H7 (cell line): ENCODE results near the gene PLD1. TPM values are rescaled to one million over a fixed set of nuclear protein-coding genes. Genes with fewer than 3 reads are reported as not detected.
A peak's percentile ranks its signal among the peaks of the same experiment; 100 is the strongest.

ENCODE experiments used
- DNase-seq: peaks from one replicate; pipeline ENCODE4 v3.0.0; 2012
- H3K27me3 ChIP-seq: 2 replicates; pipeline ENCODE4 v1.6.0; 2011; ENCODE audit warnings: mild to moderate bottlenecking, low read length; ENCODE audit not compliant: control insufficient read depth, insufficient read depth
- H3K36me3 ChIP-seq: replicated peaks from 2 replicates; pipeline ENCODE4 v1.5.1; 2011; ENCODE audit warnings: low read length; ENCODE audit not compliant: control insufficient read depth, insufficient read depth
- H3K4me3 ChIP-seq: 2 replicates; pipeline ENCODE4 v1.5.1; 2011; ENCODE audit warnings: low read depth, mild to moderate bottlenecking, control low read depth, low read length, moderate library complexity; ENCODE audit not compliant: insufficient read depth
- total RNA-seq: library from RNA; depleted of rRNA; stranded (reverse); fragments of >200 nt; shearing (Covaris generic); gene quantifications from 2 replicates; pipeline ENCODE4 v1.2.3, GENCODE V29; 2014

The PLD1 gene
- total RNA-seq, 1 experiment from 2014 or later = 2.3 TPM

DNA sequence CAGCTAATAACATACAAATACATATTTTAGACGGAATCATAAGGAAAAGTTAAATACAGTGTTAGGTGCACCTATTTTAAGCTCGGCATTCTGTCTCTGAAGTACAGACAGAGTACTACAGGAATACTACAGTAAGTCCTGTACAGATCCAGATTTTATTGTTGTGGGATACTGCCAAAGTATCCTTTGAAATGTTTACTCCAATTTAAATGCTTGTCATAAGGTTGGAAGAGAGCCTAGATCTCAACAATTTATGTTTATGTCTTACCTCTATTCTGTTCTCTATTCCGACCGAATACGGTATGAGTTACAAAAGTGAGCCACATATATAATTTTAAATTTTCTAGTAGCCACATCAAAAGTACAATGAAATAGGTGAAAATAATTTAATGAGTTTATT, 25.3 kb downstream of the PLD1 start:
- Histone ChIP-seq H3K36me3 (no peaks in the 10 kb centered on the region), H3K27me3 (no peaks in the 10 kb centered on the region), H3K4me3 (no peak overlapping the region)
- DNase-seq = no peak

DNA sequence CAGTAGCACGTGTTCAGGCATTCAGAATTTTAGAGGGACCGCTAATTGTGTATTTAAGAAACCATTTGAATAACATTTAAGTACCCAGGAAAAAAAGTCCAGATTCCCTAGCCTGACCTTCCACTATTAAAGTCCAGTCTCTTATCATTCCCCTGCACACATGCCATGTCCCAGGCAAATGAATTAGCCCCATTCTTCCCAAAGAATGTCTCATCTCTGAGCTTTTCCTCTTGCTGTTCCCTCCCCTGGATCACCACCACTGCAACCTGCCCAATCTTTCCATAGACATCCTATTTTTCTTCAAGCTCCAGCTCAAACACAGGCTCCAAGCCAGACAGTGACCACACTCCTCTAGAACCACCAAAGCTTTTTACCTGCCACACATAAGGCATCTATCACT, 25.9 kb downstream of the PLD1 start:
- no peaks in the 10 kb centered on the region for H3K27me3 ChIP-seq
- no peak for DNase-seq
- H3K4me3 ChIP-seq = no peak overlapping the region
- H3K36me3 ChIP-seq = no peaks in the 10 kb centered on the region

DNA sequence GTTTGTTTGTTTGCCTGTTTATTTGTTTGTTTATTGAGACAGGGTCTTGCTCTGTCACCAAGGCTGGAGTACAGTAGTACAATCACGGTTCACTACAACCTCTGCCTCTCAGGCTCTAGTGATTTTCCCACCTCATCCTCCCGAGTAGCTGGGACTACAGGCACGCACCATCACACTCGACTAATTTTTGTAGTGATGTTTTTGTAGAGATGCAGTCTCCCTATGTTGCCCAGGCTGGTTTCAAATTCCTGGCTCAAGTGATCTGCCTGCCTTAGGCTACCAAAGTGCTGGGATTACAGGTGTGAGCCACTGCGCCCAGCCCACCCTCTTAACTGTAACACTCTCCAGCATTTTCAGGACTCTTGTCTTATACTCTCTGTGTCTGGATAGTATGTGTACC, 26.7 kb downstream of the PLD1 start:
- Histone ChIP-seq H3K27me3 (no peaks in the 10 kb centered on the region), H3K4me3 (no peak overlapping the region), H3K36me3 (no peaks in the 10 kb centered on the region)
- DNase-seq = no peak

- Histone ChIP-seq H3K27me3 (no peaks in the 10 kb centered on the region), H3K36me3 (no peaks in the 10 kb centered on the region), H3K4me3 (no peak overlapping the region)
- no peak for DNase-seq
Measured at GRCh38 chr3:171783086-171783485, 27.2 kb downstream of the PLD1 start.

GRCh38 chr3:171782617-171783016, 27.7 kb downstream of the PLD1 start:
- Histone ChIP-seq H3K36me3 (no peaks in the 10 kb centered on the region), H3K27me3 (no peaks in the 10 kb centered on the region), H3K4me3 (no peak overlapping the region)
- DNase-seq = no peak

DNA sequence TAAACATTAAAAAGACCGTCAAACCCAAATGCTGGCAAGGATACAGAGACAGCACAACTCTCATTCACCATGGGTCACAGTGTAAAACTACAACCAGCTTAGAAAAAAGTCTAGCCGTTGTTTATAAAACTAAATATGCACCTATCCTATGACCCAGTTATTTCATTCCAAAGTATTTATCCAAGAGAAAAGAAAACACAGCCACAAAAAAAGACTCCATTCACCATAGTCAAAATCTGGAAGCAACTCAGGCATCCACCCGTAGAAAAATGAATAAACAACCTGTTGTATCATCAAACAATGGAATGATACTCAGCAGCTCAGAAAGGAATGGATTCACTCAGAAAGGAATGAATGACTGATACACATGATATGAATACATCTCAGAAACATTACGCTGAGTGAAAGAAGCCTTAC, 28.6 kb downstream of the PLD1 start:
- Histone ChIP-seq H3K4me3 (no peak overlapping the region), H3K36me3 (no peaks in the 10 kb centered on the region), H3K27me3 (no peaks in the 10 kb centered on the region)
- no peak for DNase-seq

DNA sequence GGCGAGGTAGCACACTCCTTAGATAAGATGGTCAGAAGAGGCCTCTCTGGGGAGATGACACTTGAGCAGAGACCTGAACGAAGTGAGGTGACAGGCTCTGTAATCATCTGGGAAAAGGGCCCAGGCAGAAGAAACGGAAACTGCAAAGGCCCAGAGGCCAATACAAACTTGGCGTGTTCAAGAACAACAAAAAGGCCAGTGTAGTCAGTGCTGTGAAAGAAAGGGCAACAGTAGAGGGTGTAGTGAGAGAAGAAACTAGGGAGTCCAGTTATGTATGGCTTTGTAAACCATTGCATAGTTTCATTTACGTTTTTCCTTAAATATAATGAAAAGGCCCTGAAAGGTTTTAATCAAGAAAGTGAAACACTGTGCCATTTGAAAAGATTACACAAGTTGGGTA, 31.8 kb downstream of the PLD1 start:
- DNase-seq = no peak
- Histone ChIP-seq H3K36me3 (no peaks in the 10 kb centered on the region), H3K27me3 (no peaks in the 10 kb centered on the region), H3K4me3 (no peak overlapping the region)

DNA sequence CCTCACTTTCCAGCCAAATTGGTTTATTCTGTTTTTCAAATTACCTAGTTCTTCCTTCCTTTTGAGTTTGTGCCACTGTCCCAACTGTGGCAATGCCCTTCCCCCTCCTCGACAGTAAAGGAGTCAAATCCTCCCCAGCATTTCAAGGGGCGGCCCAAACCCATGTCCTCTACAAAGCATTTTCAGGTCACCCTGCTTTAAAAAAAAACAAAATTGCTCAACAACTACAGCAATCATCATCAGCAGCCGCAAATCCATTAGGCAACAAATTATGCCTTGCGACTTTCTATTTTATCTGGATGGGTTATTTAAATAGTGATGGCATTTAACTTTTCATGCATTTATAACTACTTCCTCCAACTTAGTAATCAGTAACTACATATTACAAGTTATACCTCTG, 32.7 kb downstream of the PLD1 start:
- no peaks in the 10 kb centered on the region for H3K36me3 ChIP-seq
- no peak for DNase-seq
- H3K4me3 ChIP-seq = no peak overlapping the region
- no peaks in the 10 kb centered on the region for H3K27me3 ChIP-seq

- Histone ChIP-seq H3K36me3 (no peaks in the 10 kb centered on the region), H3K4me3 (no peak overlapping the region), H3K27me3 (no peaks in the 10 kb centered on the region)
- no peak for DNase-seq
Measured at GRCh38 chr3:171776839-171777583, 33.3 kb downstream of the PLD1 start.

- H3K4me3 ChIP-seq = no peak overlapping the region
- no peaks in the 10 kb centered on the region for H3K36me3 ChIP-seq
- DNase-seq = no peak
- H3K27me3 ChIP-seq = no peaks in the 10 kb centered on the region
Measured at GRCh38 chr3:171776411-171776810, 33.9 kb downstream of the PLD1 start.

- DNase-seq = no peak
- Histone ChIP-seq H3K4me3 (no peak overlapping the region), H3K36me3 (no peaks in the 10 kb centered on the region), H3K27me3 (no peaks in the 10 kb centered on the region)
Measured at GRCh38 chr3:171775943-171776342, 34.3 kb downstream of the PLD1 start.

- no peaks in the 10 kb centered on the region for H3K27me3 ChIP-seq
- no peaks in the 10 kb centered on the region for H3K36me3 ChIP-seq
- no peak overlapping the region for H3K4me3 ChIP-seq
- DNase-seq = no peak
Measured at GRCh38 chr3:171774521-171774920, 35.8 kb downstream of the PLD1 start.

DNA sequence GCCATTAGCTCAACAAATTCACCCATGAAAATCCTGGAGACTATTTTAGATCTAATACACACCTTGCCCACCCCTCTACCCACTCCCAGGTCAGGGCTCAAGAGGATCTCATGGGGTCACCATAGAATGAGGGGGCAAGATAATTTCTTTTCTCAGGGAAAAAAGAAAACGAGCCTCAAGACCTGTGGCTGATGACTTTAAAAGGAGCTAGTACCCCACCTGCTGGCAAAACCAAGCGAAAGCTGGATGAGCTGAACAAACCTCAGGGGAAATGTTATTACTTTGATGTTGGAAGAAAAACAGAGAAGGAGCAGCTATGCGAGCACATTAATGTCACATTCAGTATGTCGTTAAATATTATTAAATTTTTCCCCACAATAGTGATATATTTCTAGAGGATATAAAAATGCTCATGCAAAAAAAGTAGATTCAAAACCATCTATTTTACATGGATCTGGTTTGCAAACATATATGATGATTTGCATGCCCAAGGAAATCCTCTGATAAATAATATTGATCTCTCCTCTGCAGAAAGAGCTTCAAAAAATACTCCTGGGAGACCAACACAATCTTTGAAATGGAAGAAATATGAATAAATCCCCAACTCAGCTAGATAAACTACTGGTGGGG, 37.7 kb downstream of the PLD1 start:
- Histone ChIP-seq H3K27me3 (no peaks in the 10 kb centered on the region), H3K36me3 (no peaks in the 10 kb centered on the region), H3K4me3 (no peak overlapping the region)
- peak; percentile 65 for DNase-seq

DNA sequence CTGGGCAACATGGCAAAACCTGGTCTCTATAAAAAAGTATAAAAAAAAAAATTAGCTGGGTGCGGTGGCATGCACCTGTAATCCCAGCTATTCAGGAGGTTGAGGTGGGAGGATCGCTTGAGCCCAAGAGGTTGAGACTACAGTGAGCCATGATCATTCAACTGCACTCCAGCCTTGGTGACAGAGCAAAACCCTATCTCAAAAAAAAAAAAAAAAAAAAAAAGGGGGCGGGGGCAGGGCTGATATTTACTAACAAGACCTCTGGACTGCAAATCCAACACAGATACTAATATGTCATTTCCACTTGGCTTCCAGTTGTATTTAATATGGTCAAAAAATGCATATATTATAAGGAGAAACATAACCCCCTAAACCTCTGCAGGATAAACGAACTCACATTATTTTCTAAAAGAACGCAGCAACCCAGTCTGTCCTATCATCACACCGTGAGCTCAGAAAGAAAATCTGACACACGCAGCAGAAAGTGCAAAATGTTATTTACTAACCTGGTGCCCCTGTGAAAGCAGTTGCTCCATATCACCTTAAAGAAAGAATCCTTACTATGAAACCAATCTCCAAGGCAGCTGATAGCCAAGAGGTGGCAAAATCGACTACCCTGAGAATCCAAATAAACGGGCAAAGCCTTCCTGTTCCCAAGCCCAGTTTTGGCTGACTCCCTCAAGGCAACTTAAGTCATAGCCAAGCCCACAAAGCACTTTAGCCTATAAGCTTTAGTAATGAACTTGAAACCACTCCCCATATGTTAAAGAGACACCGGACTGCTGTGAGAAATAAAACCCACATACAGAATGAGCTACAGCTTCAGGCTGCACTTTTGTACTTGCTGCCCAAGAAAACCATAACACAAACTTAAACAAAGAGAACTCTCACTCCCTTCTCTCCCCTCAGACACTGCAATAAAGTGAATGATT, 39.3 kb downstream of the PLD1 start:
- peak; percentile 52 for DNase-seq
- no peaks in the 10 kb centered on the region for H3K27me3 ChIP-seq
- no peak overlapping the region for H3K4me3 ChIP-seq
- H3K36me3 ChIP-seq = no peaks in the 10 kb centered on the region

- no peak overlapping the region for H3K4me3 ChIP-seq
- no peaks in the 10 kb centered on the region for H3K36me3 ChIP-seq
- H3K27me3 ChIP-seq = no peaks in the 10 kb centered on the region
- no peak for DNase-seq
Measured at GRCh38 chr3:171769461-171769860, 40.8 kb downstream of the PLD1 start.
